Testis (tissue), 2 donors: ENCODE data around the gene NLRC5.

Source experiments
- POLR2A ChIP-seq: fragments of 450-650 bp; IDR thresholded peaks from one replicate; pipeline ENCODE4 v1.6.1; 2017; ENCODE audit warnings: antibody characterized with exemption, mild to moderate bottlenecking, moderate library complexity
- TF ChIP-seq, protein P1 (sequence below), 3 experiments: fragments of 450-650 bp in 2 of 3; fragments of 200-600 bp in 1 of 3; sonication (generic) in 1 of 3; IDR thresholded peaks; one replicate each; pipeline ENCODE4 v1.5.1; 2016 to 2019; ENCODE audit warnings: antibody characterized with exemption in 3 of 3, mild to moderate bottlenecking in 2 of 3, moderate library complexity in 1 of 3

DNA sequence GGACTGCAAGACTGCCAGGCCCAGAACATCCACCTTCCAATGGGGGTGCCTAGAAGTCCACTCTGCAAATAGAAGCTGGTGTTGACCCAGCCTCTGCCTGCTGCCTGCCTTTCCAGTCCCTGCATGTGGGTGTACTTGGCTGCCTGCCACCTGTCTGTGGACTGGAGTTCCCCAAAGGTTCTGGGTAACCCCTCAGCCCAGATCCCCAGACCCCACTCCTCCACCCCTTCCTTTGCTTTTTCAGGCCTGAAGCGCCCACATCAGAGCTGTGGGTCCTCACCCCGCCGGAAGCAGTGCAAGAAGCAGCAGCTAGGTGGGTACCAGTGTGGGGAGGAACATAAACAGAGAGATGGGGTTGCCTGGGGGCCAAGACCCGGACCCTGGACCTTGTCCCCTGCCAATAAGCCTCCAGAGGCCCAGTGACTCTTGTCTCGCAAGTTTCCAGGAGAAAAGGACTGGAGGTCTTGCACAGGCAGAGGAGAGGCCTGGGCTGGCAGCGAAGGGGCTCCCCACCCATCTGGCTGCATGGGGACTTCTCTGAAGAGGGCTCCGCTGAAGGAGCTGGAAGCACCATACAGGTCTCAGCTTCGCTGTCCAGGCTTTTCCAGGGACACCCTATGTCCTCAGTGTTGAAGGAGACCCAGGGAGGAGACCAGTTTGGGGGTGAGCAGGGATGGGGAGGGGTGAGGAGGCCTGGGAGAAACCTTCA lies 34.3 kb downstream of the NLRC5 start:
- TF ChIP-seq, protein P1, sequence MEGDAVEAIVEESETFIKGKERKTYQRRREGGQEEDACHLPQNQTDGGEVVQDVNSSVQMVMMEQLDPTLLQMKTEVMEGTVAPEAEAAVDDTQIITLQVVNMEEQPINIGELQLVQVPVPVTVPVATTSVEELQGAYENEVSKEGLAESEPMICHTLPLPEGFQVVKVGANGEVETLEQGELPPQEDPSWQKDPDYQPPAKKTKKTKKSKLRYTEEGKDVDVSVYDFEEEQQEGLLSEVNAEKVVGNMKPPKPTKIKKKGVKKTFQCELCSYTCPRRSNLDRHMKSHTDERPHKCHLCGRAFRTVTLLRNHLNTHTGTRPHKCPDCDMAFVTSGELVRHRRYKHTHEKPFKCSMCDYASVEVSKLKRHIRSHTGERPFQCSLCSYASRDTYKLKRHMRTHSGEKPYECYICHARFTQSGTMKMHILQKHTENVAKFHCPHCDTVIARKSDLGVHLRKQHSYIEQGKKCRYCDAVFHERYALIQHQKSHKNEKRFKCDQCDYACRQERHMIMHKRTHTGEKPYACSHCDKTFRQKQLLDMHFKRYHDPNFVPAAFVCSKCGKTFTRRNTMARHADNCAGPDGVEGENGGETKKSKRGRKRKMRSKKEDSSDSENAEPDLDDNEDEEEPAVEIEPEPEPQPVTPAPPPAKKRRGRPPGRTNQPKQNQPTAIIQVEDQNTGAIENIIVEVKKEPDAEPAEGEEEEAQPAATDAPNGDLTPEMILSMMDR (IDR thresholded peaks at IDR 0.05), result no peak
- no peak for TF ChIP-seq POLR2A
